Activated naive CD4-positive, alpha-beta T cell treated with anti-CD3 and anti-CD28 coated beads, Interleukin-2, amount 10 ng/mL, durations not matched to agents 7 days and 5 days (primary cell): ENCODE results near the gene TIGIT.

ENCODE experiments used
- CTCF ChIA-PET: fragments of 350-600 bp; sonication (Branson Sonifier 250); formaldehyde crosslinking; loops from one replicate; lab custom pipeline; 2021; ENCODE audit warnings: antibody characterized with exemption; lab: Charles Lee
- DNase-seq: peaks from one replicate; pipeline ENCODE4 v3.0.0-alpha.2; 2020
- H3K27ac Mint-ChIP-seq: one replicate; pipeline ENCODE4 v1.8.0; 2021; ENCODE audit warnings: mild to moderate bottlenecking, moderate library complexity, mixed read lengths
- H3K27me3 Mint-ChIP-seq: one replicate; pipeline ENCODE4 v1.8.0; 2021; ENCODE audit warnings: mild to moderate bottlenecking, mixed read lengths
- H3K36me3 Mint-ChIP-seq: one replicate; pipeline ENCODE4 v1.8.0; 2021; ENCODE audit warnings: mixed read lengths
- H3K4me1 Mint-ChIP-seq: one replicate; pipeline ENCODE4 v1.8.0; 2021; ENCODE audit warnings: mixed read lengths
- H3K4me3 Mint-ChIP-seq: one replicate; pipeline ENCODE4 v1.8.0; 2021; ENCODE audit warnings: mild to moderate bottlenecking, moderate library complexity, mixed read lengths
- H3K9me3 Mint-ChIP-seq: one replicate; pipeline ENCODE4 v1.8.0; 2021; ENCODE audit warnings: mixed read lengths

Gene TIGIT

GRCh38 chr3:114294940-114295480 is 1.2 kb downstream of the TIGIT start:
- peaks cover 4% of the 10 kb centered on the region for H3K4me1 Mint-ChIP-seq
- H3K4me3 Mint-ChIP-seq = peak overlapping the region; percentile 4
- no peak for DNase-seq
- H3K27me3 Mint-ChIP-seq = peaks cover under 1% of the 10 kb centered on the region
- H3K9me3 Mint-ChIP-seq = no peaks in the 10 kb centered on the region
- no peaks in the 10 kb centered on the region for H3K36me3 Mint-ChIP-seq
- CTCF ChIA-PET = interaction anchor here (1.0 kb wide), 1 partner anchor 12 kb away, joined by 3 read pairs; no protein-coding TSS in a partner anchor
- H3K27ac Mint-ChIP-seq = no peak overlapping the region

GRCh38 chr3:114295946-114296345 is 2.1 kb downstream of the TIGIT start:
- peaks cover 3% of the 10 kb centered on the region for H3K4me1 Mint-ChIP-seq
- CTCF ChIA-PET = interaction anchor here (0.8 to 0.9 kb wide), 2 partner anchors 9 to 87 kb away, joined by 3 to 4 read pairs; no protein-coding TSS in a partner anchor
- H3K9me3 Mint-ChIP-seq = no peaks in the 10 kb centered on the region
- H3K27me3 Mint-ChIP-seq = peaks cover 4% of the 10 kb centered on the region
- no peaks in the 10 kb centered on the region for H3K36me3 Mint-ChIP-seq
- H3K4me3 Mint-ChIP-seq = no peak overlapping the region
- no peak for DNase-seq
- H3K27ac Mint-ChIP-seq = no peak overlapping the region

- Mint-ChIP-seq H3K27ac (no peak overlapping the region), H3K4me3 (no peak overlapping the region), H3K36me3 (no peaks in the 10 kb centered on the region), H3K27me3 (peaks cover 4% of the 10 kb centered on the region), H3K4me1 (no peaks in the 10 kb centered on the region), H3K9me3 (no peaks in the 10 kb centered on the region)
- CTCF ChIA-PET = interaction anchor here (0.6 to 2.0 kb wide), 6 partner anchors 8 to 148 kb away, joined by 3 to 10 read pairs (median 4); no protein-coding TSS in a partner anchor
- peak; percentile 43 for DNase-seq
These were observed 5.6 kb downstream of the TIGIT start for GRCh38 chr3:114299421-114299820.

- Mint-ChIP-seq H3K9me3 (no peaks in the 10 kb centered on the region), H3K4me3 (no peak overlapping the region), H3K4me1 (no peaks in the 10 kb centered on the region), H3K27ac (no peak overlapping the region), H3K27me3 (peaks cover 4% of the 10 kb centered on the region), H3K36me3 (no peaks in the 10 kb centered on the region)
- no peak for DNase-seq
- CTCF ChIA-PET = interaction anchor here (1.2 to 2.0 kb wide), 4 partner anchors 9 to 149 kb away, joined by 4 to 10 read pairs (median 8); no protein-coding TSS in a partner anchor
These were observed 6.3 kb downstream of the TIGIT start for GRCh38 chr3:114299941-114300624.

- Mint-ChIP-seq H3K27ac (peak overlapping the region; percentile 86), H3K36me3 (peaks cover 2% of the 10 kb centered on the region), H3K9me3 (no peaks in the 10 kb centered on the region), H3K4me3 (no peak overlapping the region), H3K27me3 (no peaks in the 10 kb centered on the region), H3K4me1 (peaks cover 23% of the 10 kb centered on the region)
- DNase-seq = no peak
- CTCF ChIA-PET = interaction anchor here (0.9 to 2.0 kb wide), 5 partner anchors 13 to 463 kb away, joined by 3 to 12 read pairs (median 3); no protein-coding TSS in a partner anchor
These were observed 13.5 kb downstream of the TIGIT start for GRCh38 chr3:114307222-114307830.

GRCh38 chr3:114307832-114308231 is 14.0 kb downstream of the TIGIT start:
- Mint-ChIP-seq H3K4me1 (peaks cover 23% of the 10 kb centered on the region), H3K27me3 (no peaks in the 10 kb centered on the region), H3K4me3 (no peak overlapping the region), H3K36me3 (peaks cover 2% of the 10 kb centered on the region), H3K27ac (peak overlapping the region; percentile 86), H3K9me3 (no peaks in the 10 kb centered on the region)
- DNase-seq = no peak
- CTCF ChIA-PET = interaction anchor here (0.9 to 2.0 kb wide), 3 partner anchors 16 to 463 kb away, joined by 3 to 12 read pairs (median 3); no protein-coding TSS in a partner anchor

GRCh38 chr3:114308377-114308776 is 14.5 kb downstream of the TIGIT start:
- Mint-ChIP-seq H3K36me3 (peaks cover 2% of the 10 kb centered on the region), H3K4me1 (peaks cover 23% of the 10 kb centered on the region), H3K27ac (peak overlapping the region; percentile 60), H3K4me3 (no peak overlapping the region), H3K9me3 (no peaks in the 10 kb centered on the region), H3K27me3 (no peaks in the 10 kb centered on the region)
- no peak for DNase-seq
- CTCF ChIA-PET = interaction anchor here (1.0 to 2.0 kb wide), 2 partner anchors 17 to 464 kb away, joined by 3 to 12 read pairs; no protein-coding TSS in a partner anchor

- H3K27me3 Mint-ChIP-seq = no peaks in the 10 kb centered on the region
- peak; percentile 41 for DNase-seq
- H3K9me3 Mint-ChIP-seq = no peaks in the 10 kb centered on the region
- peak overlapping the region; percentile 60 for H3K27ac Mint-ChIP-seq
- H3K4me3 Mint-ChIP-seq = no peak overlapping the region
- CTCF ChIA-PET = no interaction called here
- peaks cover 26% of the 10 kb centered on the region for H3K4me1 Mint-ChIP-seq
- peaks cover 2% of the 10 kb centered on the region for H3K36me3 Mint-ChIP-seq
These were observed 15.0 kb downstream of the TIGIT start for GRCh38 chr3:114308830-114309229.

GRCh38 chr3:114310695-114311094 is 16.9 kb downstream of the TIGIT start:
- Mint-ChIP-seq H3K36me3 (peaks cover 2% of the 10 kb centered on the region), H3K27ac (no peak overlapping the region), H3K4me1 (peaks cover 34% of the 10 kb centered on the region), H3K27me3 (no peaks in the 10 kb centered on the region), H3K9me3 (no peaks in the 10 kb centered on the region), H3K4me3 (no peak overlapping the region)
- CTCF ChIA-PET = interaction anchor here (1.7 kb wide), 1 partner anchor 19 kb away, joined by 4 read pairs; no protein-coding TSS in a partner anchor
- no peak for DNase-seq

- CTCF ChIA-PET = interaction anchor here (0.8 to 1.4 kb wide), 4 partner anchors 10 to 97 kb away, joined by 3 read pairs; no protein-coding TSS in a partner anchor
- no peak overlapping the region for H3K27ac Mint-ChIP-seq
- no peaks in the 10 kb centered on the region for H3K27me3 Mint-ChIP-seq
- H3K9me3 Mint-ChIP-seq = no peaks in the 10 kb centered on the region
- H3K4me3 Mint-ChIP-seq = no peak overlapping the region
- no peaks in the 10 kb centered on the region for H3K36me3 Mint-ChIP-seq
- H3K4me1 Mint-ChIP-seq = peaks cover 24% of the 10 kb centered on the region
- no peak for DNase-seq
These were observed 19.6 kb downstream of the TIGIT start for GRCh38 chr3:114313426-114313825.

- no peaks in the 10 kb centered on the region for H3K27me3 Mint-ChIP-seq
- peaks cover 16% of the 10 kb centered on the region for H3K4me1 Mint-ChIP-seq
- no peak overlapping the region for H3K27ac Mint-ChIP-seq
- H3K9me3 Mint-ChIP-seq = no peaks in the 10 kb centered on the region
- CTCF ChIA-PET = no interaction called here
- no peaks in the 10 kb centered on the region for H3K36me3 Mint-ChIP-seq
- no peak for DNase-seq
- H3K4me3 Mint-ChIP-seq = no peak overlapping the region
These were observed 20.5 kb downstream of the TIGIT start for GRCh38 chr3:114314282-114314681.

- no peaks in the 10 kb centered on the region for H3K9me3 Mint-ChIP-seq
These were observed 24.5 kb downstream of the TIGIT start for GRCh38 chr3:114318295-114318694.

GRCh38 chr3:114319453-114319852 is 25.6 kb downstream of the TIGIT start:
- Mint-ChIP-seq H3K27me3 (no peaks in the 10 kb centered on the region), H3K4me3 (no peak overlapping the region), H3K9me3 (no peaks in the 10 kb centered on the region), H3K36me3 (no peaks in the 10 kb centered on the region), H3K27ac (no peak overlapping the region), H3K4me1 (peaks cover 13% of the 10 kb centered on the region)
- DNase-seq = no peak
- CTCF ChIA-PET = interaction anchor here (0.8 kb wide), 1 partner anchor 27 kb away, joined by 3 read pairs; no protein-coding TSS in a partner anchor

More at GRCh38 chr3:114318295-114318694, 24.5 kb downstream of the TIGIT start:
- H3K27ac Mint-ChIP-seq = no peak overlapping the region
- H3K4me3 Mint-ChIP-seq = no peak overlapping the region
- no peaks in the 10 kb centered on the region for H3K36me3 Mint-ChIP-seq
- no peak for DNase-seq
- no peaks in the 10 kb centered on the region for H3K27me3 Mint-ChIP-seq
- H3K4me1 Mint-ChIP-seq = peaks cover 16% of the 10 kb centered on the region
- CTCF ChIA-PET = no interaction called here

GRCh38 chr3:114320246-114320645 is 26.4 kb downstream of the TIGIT start:
- peaks cover 11% of the 10 kb centered on the region for H3K4me1 Mint-ChIP-seq
- H3K9me3 Mint-ChIP-seq = no peaks in the 10 kb centered on the region
- H3K27me3 Mint-ChIP-seq = no peaks in the 10 kb centered on the region
- H3K4me3 Mint-ChIP-seq = no peak overlapping the region
- no peak for DNase-seq
- CTCF ChIA-PET = interaction anchor here (0.8 kb wide), 1 partner anchor 27 kb away, joined by 3 read pairs; no protein-coding TSS in a partner anchor
- no peaks in the 10 kb centered on the region for H3K36me3 Mint-ChIP-seq
- no peak overlapping the region for H3K27ac Mint-ChIP-seq
